HG02970 (cell line): ENCODE measurements around the gene SYT12.

ENCODE experiments used
- ATAC-seq: cut with Tn5 transposase; IDR thresholded peaks from one replicate; pipeline ENCODE4 v1.9.1; 2021; ENCODE audit warnings: mild to moderate bottlenecking, moderate library complexity, moderate number of reproducible peaks; ENCODE audit not compliant: unreplicated experiment, low FRiP score

SYT12 gene

GRCh38 chr11:67090717-67091116, 67.8 kb downstream of the SYT12 start:
- no peak for ATAC-seq

- ATAC-seq, result no peak
Observed at GRCh38 chr11:67095214-67095507, 72.2 kb downstream of the SYT12 start.

GRCh38 chr11:67098799-67099429, 76.0 kb downstream of the SYT12 start:
- no peak for ATAC-seq

- no peak for ATAC-seq
Observed at GRCh38 chr11:67099831-67100324, 76.9 kb downstream of the SYT12 start.
